BLaER1 treated with 17β-estradiol and CSF1 and Interleukin-3, amounts not matched to agents 10 nM and 100 nM (cell line): Measurements from ENCODE around the gene ACOT7.
A peak's percentile ranks its signal among the peaks of the same experiment; 100 is the strongest.
"Not testable (repeated sequence)": the region's sequence is repeated elsewhere in the genome, so short reads cannot be mapped to it uniquely, and the experiment has no call there.

Experiments used
- H3K27ac ChIP-seq, 11 experiments: shearing (Covaris generic); formaldehyde crosslinking; 2 replicates each; pipeline ENCODE4 v1.8.1; 2022
- H3K27me3 ChIP-seq, 11 experiments: shearing (Covaris generic); formaldehyde crosslinking; 2 replicates each; pipeline ENCODE4 v1.8.1; 2022
- H3K36me3 ChIP-seq, 11 experiments: shearing (Covaris generic); formaldehyde crosslinking; 2 replicates each; pipeline ENCODE4 v1.8.1; 2022
- H3K4me1 ChIP-seq, 10 experiments: shearing (Covaris generic); formaldehyde crosslinking; 2 replicates each; pipeline ENCODE4 v1.8.1; 2022
- H3K4me2 ChIP-seq, 11 experiments: shearing (Covaris generic); formaldehyde crosslinking; 2 replicates each; pipeline ENCODE4 v1.8.1; 2022
- H3K4me3 ChIP-seq, 10 experiments: shearing (Covaris generic); formaldehyde crosslinking; 2 replicates each; pipeline ENCODE4 v1.8.1; 2022
- H3K9ac ChIP-seq, 11 experiments: shearing (Covaris generic); formaldehyde crosslinking; 2 replicates each; pipeline ENCODE4 v1.8.1; 2022
- H3K9me3 ChIP-seq, 11 experiments: shearing (Covaris generic); formaldehyde crosslinking; replicated peaks in 1 of 11; 2 replicates each; pipeline ENCODE4 v1.8.1; 2022
- H4K20me1 ChIP-seq, 11 experiments: shearing (Covaris generic); formaldehyde crosslinking; 2 replicates each; pipeline ENCODE4 v1.8.1; 2022
- Cebpa-rat ChIP-seq, 11 experiments: shearing (Covaris generic); IDR thresholded peaks; 2 replicates each; pipeline ENCODE4 v1.8.1; 2022

The ACOT7 gene

GRCh38 chr1:6435129-6435528 is 41.6 kb upstream of the ACOT7 start:
- H3K36me3 ChIP-seq: no peaks in the 10 kb centered on the region
- peaks cover 0 to 41% (median 0%) of the 10 kb centered on the region in 11 experiments; a peak in 8 of 22 replicates for H4K20me1 ChIP-seq
- no peak overlapping the region; a peak in 1 of 22 replicates for H3K9ac ChIP-seq
- no peak overlapping the region for H3K27ac ChIP-seq
- H3K4me2 ChIP-seq: 0 out of 22 replicates have a peak overlapping the region, but pooled peaks of 1 of the 11 experiments have one; percentile 35
- H3K27me3 ChIP-seq: peaks cover 0 to 25% (median 3%) of the 10 kb centered on the region in 11 experiments; a peak in 8 of 22 replicates
- no peak overlapping the region for H3K4me3 ChIP-seq
- H3K4me1 ChIP-seq: peaks cover 20 to 48% (median 32%) of the 10 kb centered on the region in 10 experiments
- no peak for TF ChIP-seq Cebpa-rat (IDR thresholded peaks at IDR 0.05)
- no peaks in the 10 kb centered on the region for H3K9me3 ChIP-seq

- Histone ChIP-seq H4K20me1 (peaks cover 0 to 50% (median 0%) of the 10 kb centered on the region in 11 experiments; a peak in 8 of 22 replicates), H3K4me2 (peak overlapping the region in 6 of 11 experiments; percentile 16 to 58 (median 25); a peak in 9 of 22 replicates), H3K4me1 (peaks cover 12 to 39% (median 22%) of the 10 kb centered on the region in 10 experiments), H3K36me3 (no peaks in the 10 kb centered on the region), H3K27me3 (peaks cover 0 to 17% (median 3%) of the 10 kb centered on the region in 11 experiments; a peak in 9 of 22 replicates), H3K27ac (no peak overlapping the region), H3K9me3 (no peaks in the 10 kb centered on the region), H3K9ac (no peak overlapping the region), H3K4me3 (no peak overlapping the region)
- TF ChIP-seq Cebpa-rat (IDR thresholded peaks at IDR 0.05): no peak
Observed at GRCh38 chr1:6434186-6434585, 40.6 kb upstream of the ACOT7 start.

GRCh38 chr1:6431645-6432579 is 38.3 kb upstream of the ACOT7 start:
- not testable (repeated sequence) for H3K4me2 ChIP-seq, H3K4me3 ChIP-seq, H3K36me3 ChIP-seq, H3K9me3 ChIP-seq, H3K27ac ChIP-seq, H3K9ac ChIP-seq
- Histone ChIP-seq H4K20me1 (peaks cover 0 to 55% (median 0%) of the 10 kb centered on the region in 11 experiments; a peak in 7 of 22 replicates), H3K27me3 (peaks cover 0 to 33% (median 11%) of the 10 kb centered on the region in 11 experiments; a peak in 14 of 22 replicates), H3K4me1 (peaks cover 4 to 27% (median 16%) of the 10 kb centered on the region in 10 experiments; a peak in 16 of 20 replicates)

GRCh38 chr1:6429660-6430411 is 36.3 kb upstream of the ACOT7 start:
- Histone ChIP-seq H4K20me1 (peaks cover 0 to 65% (median 19%) of the 10 kb centered on the region in 11 experiments; a peak in 16 of 22 replicates), H3K4me1 (peaks cover 12 to 45% (median 37%) of the 10 kb centered on the region in 10 experiments; a peak in 19 of 20 replicates), H3K4me2 (peak overlapping the region in 2 of 11 experiments; percentile 7 to 37; a peak in 4 of 22 replicates), H3K27me3 (peaks cover 15 to 53% (median 32%) of the 10 kb centered on the region in 11 experiments)
- not testable (repeated sequence) for H3K4me3 ChIP-seq, H3K27ac ChIP-seq, H3K36me3 ChIP-seq, H3K9me3 ChIP-seq, H3K9ac ChIP-seq

- H4K20me1 ChIP-seq: peaks cover 0 to 66% (median 28%) of the 10 kb centered on the region in 11 experiments; a peak in 17 of 22 replicates
- not testable (repeated sequence) for H3K36me3 ChIP-seq, H3K4me3 ChIP-seq, H3K9me3 ChIP-seq, H3K9ac ChIP-seq, H3K4me2 ChIP-seq, H3K27ac ChIP-seq
- peaks cover 23 to 45% (median 41%) of the 10 kb centered on the region in 10 experiments for H3K4me1 ChIP-seq
- peaks cover 29 to 61% (median 46%) of the 10 kb centered on the region in 11 experiments for H3K27me3 ChIP-seq
Observed at GRCh38 chr1:6428453-6428852, 34.9 kb upstream of the ACOT7 start.

GRCh38 chr1:6427441-6428390 is 34.1 kb upstream of the ACOT7 start:
- H3K27me3 ChIP-seq: peaks cover 36 to 68% (median 53%) of the 10 kb centered on the region in 11 experiments
- H3K4me1 ChIP-seq: peaks cover 31 to 52% (median 48%) of the 10 kb centered on the region in 10 experiments
- H3K9me3 ChIP-seq: no peaks in the 10 kb centered on the region
- H3K27ac ChIP-seq: no peak overlapping the region
- TF ChIP-seq Cebpa-rat (IDR thresholded peaks at IDR 0.05): no peak
- H3K4me3 ChIP-seq: no peak overlapping the region
- H3K36me3 ChIP-seq: no peaks in the 10 kb centered on the region
- H3K4me2 ChIP-seq: peak overlapping the region in 8 of 11 experiments; percentile 41 to 95 (median 90); a peak in 15 of 22 replicates
- peaks cover 0 to 72% (median 35%) of the 10 kb centered on the region in 11 experiments; a peak in 17 of 22 replicates for H4K20me1 ChIP-seq
- no peak overlapping the region for H3K9ac ChIP-seq

- no peaks in the 10 kb centered on the region for H3K9me3 ChIP-seq
- H3K4me1 ChIP-seq: peaks cover 33 to 53% (median 50%) of the 10 kb centered on the region in 10 experiments
- H3K36me3 ChIP-seq: no peaks in the 10 kb centered on the region
- peaks cover 43 to 76% (median 61%) of the 10 kb centered on the region in 11 experiments for H3K27me3 ChIP-seq
- TF ChIP-seq Cebpa-rat (IDR thresholded peaks at IDR 0.05): no peak
- no peak overlapping the region for H3K4me3 ChIP-seq
- H3K9ac ChIP-seq: peak overlapping the region in 1 of 11 experiments; percentile 18; a peak in 1 of 22 replicates
- no peak overlapping the region for H3K27ac ChIP-seq
- H3K4me2 ChIP-seq: peak overlapping the region in 9 of 11 experiments; percentile 17 to 95 (median 90); a peak in 18 of 22 replicates
- peaks cover 0 to 80% (median 35%) of the 10 kb centered on the region in 11 experiments; a peak in 17 of 22 replicates for H4K20me1 ChIP-seq
Observed at GRCh38 chr1:6426972-6427350, 33.4 kb upstream of the ACOT7 start.
